GM18858 (cell line): ENCODE data around the gene STK32C.
"Not testable (repeated sequence)": the region's sequence is repeated elsewhere in the genome, so short reads cannot be mapped to it uniquely, and the experiment has no call there.

Source experiments
- ATAC-seq: cut with Tn5 transposase; IDR thresholded peaks from one replicate; pipeline ENCODE4 v1.9.1; 2021; ENCODE audit not compliant: unreplicated experiment

STK32C gene

GRCh38 chr10:132319853-132320653, 12.3 kb upstream of the STK32C start:
- ATAC-seq, result peak; percentile 97

DNA sequence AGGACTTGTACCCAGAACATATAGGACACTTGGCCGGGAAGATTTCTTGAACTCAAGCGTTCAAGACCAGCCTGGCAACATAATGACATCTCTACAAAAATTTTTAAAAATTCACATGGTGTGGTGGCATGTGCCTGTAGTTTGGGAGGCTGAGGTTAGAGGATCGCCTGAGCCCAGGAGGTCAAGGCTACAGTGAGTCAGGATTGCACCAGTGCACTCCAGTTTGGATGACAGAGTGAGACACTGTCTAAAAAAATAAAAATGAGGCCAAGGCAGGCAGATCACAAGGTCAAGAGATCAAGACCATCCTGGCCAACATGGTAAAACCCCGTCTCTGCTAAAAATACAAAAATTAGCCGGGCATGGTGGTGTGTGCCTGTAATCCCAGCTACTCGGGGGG, 9.7 kb upstream of the STK32C start:
- not testable (repeated sequence) for ATAC-seq

GRCh38 chr10:132316133-132316532, 8.4 kb upstream of the STK32C start:
- no peak for ATAC-seq

GRCh38 chr10:132314881-132315280, 7.1 kb upstream of the STK32C start:
- ATAC-seq, result not testable (repeated sequence)

DNA sequence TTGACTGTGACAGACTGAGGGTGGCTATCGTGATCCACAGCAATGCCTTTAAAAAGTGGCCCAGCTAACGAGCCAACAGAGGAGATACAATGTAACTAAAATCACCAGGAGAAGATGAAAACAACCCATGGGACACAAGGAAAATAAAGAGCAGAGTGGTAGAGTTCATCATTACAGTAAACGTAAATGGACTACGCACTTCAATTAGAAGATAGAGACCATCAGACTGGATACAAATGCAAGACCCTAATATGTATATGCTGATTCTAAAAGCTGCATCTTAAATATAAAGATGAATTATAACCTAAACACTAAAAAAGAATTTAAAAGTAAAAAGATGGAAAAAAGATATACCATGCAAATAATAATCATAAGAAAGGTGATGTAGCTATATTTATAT, 6.6 kb upstream of the STK32C start:
- no peak for ATAC-seq

DNA sequence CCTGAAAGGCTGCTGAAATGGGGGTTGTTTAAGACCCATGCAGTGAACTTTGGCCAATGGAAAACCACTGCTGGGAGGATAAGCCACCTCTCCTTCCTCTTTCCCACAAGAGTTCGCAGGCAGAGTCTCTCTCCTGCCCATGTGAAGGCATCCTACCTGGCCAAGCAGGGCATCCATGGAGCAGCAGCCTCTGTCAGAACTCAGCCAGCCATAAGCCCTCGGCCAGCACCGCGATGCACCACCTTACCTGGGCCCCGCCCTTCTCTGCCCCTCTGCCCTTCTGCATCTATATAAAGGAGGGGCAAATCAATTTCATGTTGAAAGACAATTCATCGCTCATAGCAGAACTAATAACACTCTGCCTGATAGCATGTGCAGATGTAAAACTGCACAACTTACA, 6.1 kb upstream of the STK32C start:
- ATAC-seq, result no peak

DNA sequence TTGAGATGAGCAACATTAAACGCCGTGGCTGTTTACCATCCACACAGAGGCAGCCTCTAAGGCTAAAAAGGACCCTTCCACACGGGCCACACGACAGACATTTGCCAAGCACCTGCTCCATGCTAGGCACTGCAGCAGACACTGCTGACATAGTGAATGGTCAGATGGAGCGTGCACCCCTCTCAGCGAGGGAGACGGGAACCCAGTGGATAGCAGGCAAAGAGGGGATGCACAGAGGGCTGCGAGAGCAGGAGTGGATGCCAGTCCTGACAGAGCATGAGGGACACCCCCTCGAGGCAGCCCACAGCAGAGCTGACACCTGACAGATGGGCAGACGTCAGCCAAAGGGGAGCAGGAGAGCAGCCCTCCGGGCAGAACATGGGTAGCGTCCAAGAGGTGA, 5.6 kb upstream of the STK32C start:
- no peak for ATAC-seq

GRCh38 chr10:132311338-132311939, 3.7 kb upstream of the STK32C start:
- no peak for ATAC-seq

- no peak for ATAC-seq
These were observed 3.1 kb upstream of the STK32C start for GRCh38 chr10:132310701-132311337.

GRCh38 chr10:132309879-132310591, 2.3 kb upstream of the STK32C start:
- no peak for ATAC-seq

- ATAC-seq, result no peak
These were observed 1.7 kb upstream of the STK32C start for GRCh38 chr10:132309471-132309865.

GRCh38 chr10:132308587-132309470, 1.1 kb upstream of the STK32C start:
- ATAC-seq, result no peak

DNA sequence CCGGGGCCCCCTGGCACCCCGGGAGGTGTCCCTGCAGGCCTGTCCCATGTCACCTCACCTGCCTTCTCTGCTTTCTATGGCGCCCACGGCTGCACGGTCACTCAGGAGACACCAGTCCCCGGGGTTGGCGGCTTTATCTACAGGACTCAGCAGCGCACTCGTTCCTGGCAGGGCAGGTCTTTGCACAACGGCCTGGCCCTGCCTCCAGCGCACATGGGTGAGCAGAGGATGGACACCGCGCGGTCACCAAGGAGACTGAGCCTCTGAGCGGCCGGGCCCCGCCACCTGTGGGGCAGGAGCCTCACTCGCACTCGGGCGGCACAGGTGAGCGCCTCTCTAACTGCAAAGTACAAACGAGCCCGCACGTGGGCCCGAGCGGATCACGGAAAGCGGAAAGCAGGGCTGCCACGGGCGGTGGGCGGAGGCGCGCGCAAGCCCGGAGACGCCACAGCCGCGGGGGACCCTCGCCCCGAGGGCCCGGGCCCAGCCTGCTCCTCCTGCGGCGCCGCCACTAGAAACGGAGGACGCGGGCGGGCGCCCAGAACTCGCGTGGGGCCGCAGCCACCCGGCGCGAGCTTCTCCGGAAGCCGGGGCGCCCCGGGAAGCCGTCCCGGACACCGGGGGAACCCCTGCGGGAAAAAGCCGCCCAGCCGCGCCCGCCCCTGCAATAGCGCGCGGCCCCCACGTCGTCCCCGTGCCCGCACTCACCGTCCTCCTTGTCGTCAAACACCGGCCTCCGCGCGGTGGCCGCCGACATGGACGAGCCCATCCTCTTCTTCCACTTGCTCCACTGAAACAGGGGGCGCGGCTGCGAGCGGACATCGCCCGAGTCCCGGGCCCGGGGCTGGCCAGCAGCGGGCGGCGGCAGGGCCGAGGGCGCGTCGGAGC, 642 bp downstream of the STK32C start:
- no peak for ATAC-seq

DNA sequence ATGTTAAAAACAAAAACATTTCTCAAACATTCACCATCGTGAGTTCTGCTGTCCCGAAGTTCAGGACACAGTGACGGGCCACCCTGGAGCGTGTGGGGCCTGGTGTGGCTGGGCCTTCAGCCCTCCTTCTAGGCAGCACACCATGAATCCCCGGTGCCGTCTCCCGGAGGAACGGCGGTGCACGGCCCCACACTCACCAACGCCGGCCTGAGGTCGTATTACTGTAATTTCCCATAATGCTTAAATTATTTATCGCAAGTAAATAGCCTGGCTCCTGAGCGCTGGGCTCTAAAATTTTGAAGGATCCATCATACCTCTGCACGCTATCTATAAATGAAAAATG, 1.4 kb downstream of the STK32C start:
- ATAC-seq, result no peak

DNA sequence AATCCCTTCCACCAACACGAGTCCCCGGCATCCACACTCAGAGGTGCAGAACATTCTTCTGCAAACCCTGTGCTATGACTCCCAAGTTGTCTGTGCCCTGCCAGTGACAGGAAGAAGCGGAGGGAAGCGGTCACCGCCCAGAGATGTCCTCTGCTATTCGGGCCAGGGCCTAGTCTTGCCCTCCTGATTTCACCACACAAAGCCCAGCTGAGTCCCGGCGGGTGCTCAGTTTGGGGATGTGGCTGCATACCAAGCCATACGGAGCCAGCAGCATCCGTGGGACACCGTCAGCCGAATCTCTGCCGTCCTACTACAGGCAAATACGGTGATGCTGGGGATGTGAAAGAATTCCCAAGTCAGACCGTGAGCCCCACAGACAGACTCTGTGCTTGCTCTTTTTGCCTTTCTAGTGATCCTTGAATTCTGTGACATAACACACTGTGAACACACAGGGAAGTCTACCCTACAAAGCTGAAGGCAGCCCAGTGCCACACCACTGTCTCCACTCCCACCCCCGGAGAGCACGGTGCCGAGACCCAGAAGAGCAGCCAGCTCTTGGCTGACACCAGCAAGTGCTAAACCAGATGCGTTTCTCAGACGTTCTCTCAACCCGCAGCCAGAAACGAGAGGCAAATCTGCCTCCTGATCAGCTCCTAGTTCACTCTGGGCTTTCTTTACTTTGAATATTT, 2.0 kb downstream of the STK32C start:
- no peak for ATAC-seq

- ATAC-seq, result no peak
These were observed 2.8 kb downstream of the STK32C start for GRCh38 chr10:132304756-132305509.

DNA sequence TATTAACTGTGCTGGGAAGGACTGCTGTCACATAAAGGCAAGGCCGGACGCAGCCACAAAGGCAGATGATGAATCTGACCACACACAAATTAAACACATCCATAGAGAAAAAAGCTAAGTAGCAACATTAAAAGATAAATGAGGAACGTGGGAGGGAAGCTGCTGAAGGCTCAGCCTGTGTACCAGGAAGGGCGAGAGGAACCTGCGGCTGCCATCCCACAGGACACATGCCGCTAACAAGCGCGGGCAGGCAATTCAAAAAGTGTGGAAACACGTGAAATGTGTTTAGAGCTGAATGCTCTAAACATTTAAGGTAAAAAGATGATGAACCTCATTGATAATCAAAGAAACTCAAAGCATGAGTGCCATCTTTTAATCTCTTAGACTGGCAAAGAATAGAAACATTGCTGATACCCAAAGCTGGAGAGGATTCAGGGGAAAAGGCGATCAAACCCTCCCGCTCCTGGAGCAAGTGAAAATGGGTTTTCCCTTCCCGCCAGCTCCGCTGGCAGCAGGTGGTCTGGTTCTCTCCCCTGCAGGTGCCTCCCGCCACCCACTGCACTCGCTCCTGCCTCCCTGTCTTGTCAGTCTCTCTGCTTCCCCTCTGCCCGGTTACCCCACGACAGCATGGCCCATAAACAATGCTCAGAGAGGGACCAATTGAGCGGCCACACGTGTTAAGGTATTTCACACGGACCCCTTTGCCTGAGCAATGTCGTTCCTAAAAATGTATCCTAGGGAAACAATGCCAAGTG, 4.2 kb downstream of the STK32C start:
- no peak for ATAC-seq
